ENCODE data around the gene FAM174C. TPM values are rescaled to one million over a fixed set of nuclear protein-coding genes. Genes with fewer than 3 reads are reported as not detected.
A peak's percentile ranks its signal among the peaks of the same experiment; 100 is the strongest.

The FAM174C gene
- total RNA-seq, 2 donors from 2014 or later = 41.8 to 114 TPM

DNA sequence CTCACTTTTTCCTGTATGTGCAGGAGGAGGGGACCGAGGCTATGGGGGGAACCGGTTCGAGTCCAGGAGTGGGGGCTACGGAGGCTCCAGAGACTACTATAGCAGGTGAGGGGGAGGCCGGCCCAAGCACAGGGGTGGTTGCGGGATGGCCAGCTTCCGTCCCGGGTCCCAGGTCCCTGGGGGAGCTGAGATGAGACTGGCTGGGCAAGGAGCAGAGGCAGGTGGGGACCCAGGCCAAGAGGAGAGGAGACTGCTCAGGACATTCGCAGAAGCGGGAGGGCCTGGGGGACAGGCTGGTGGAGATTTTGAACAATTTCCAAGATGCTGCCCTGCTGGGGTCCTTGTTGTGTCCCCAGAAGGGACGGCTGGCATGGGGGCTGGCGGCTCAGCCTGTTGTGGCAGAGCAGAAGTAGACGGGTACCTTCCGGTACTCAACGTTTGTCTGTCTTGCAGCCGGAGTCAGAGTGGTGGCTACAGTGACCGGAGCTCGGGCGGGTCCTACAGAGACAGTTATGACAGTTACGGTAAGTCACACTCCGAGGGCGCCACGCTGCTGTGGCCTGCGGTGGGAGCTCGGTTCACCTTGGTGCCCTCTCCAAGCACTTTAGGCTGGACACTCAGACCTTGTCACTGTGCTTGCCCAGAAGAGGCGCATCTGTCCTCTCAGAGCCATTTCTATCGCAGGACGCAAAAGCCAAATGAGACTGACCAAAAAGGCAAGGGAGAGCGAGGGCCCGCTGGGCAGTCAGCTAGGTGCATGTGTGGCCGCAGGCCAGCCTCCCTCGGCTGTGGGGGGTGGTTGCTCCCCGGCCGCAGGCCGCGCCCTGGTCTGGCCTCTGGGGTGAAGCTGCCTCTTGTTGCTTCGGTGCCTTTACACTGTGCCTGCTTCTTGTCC, 3.6 kb upstream of the FAM174C start:
- H3K27ac ChIP-seq = no peak overlapping the region
- no peaks in the 10 kb centered on the region for H3K27me3 ChIP-seq
- H3K4me3 ChIP-seq = no peak overlapping the region
- peaks cover 61% of the 10 kb centered on the region for H3K4me1 ChIP-seq
- intact Hi-C loops (cut with DNase I) = no loop called here
- H3K36me3 ChIP-seq = peaks cover 10% of the 10 kb centered on the region
- DNase-seq = no peak
- TF ChIP-seq, protein P1, sequence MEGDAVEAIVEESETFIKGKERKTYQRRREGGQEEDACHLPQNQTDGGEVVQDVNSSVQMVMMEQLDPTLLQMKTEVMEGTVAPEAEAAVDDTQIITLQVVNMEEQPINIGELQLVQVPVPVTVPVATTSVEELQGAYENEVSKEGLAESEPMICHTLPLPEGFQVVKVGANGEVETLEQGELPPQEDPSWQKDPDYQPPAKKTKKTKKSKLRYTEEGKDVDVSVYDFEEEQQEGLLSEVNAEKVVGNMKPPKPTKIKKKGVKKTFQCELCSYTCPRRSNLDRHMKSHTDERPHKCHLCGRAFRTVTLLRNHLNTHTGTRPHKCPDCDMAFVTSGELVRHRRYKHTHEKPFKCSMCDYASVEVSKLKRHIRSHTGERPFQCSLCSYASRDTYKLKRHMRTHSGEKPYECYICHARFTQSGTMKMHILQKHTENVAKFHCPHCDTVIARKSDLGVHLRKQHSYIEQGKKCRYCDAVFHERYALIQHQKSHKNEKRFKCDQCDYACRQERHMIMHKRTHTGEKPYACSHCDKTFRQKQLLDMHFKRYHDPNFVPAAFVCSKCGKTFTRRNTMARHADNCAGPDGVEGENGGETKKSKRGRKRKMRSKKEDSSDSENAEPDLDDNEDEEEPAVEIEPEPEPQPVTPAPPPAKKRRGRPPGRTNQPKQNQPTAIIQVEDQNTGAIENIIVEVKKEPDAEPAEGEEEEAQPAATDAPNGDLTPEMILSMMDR (IDR thresholded peaks at IDR 0.05) = no peak
- no peaks in the 10 kb centered on the region for H3K9me3 ChIP-seq
- H3K9ac ChIP-seq (ENCODE audit: low read depth in 2 of 2, low read length in 2 of 2) = peak overlapping the region in 1 of 2 donors; percentile 76

GRCh38 chr19:1272423-1273262, 2.7 kb upstream of the FAM174C start:
- TF ChIP-seq, protein P1 (IDR thresholded peaks at IDR 0.05) = no peak
- no peaks in the 10 kb centered on the region for H3K9me3 ChIP-seq
- DNase-seq = no peak
- H3K9ac ChIP-seq (ENCODE audit: low read depth in 2 of 2, low read length in 2 of 2) = peak overlapping the region in 1 of 2 donors; percentile 76
- intact Hi-C loops (cut with DNase I) = no loop called here
- peak overlapping the region; percentile 2 for H3K4me3 ChIP-seq
- peaks cover 10% of the 10 kb centered on the region for H3K36me3 ChIP-seq
- peak overlapping the region; percentile 27 for H3K27ac ChIP-seq
- peaks cover 57% of the 10 kb centered on the region for H3K4me1 ChIP-seq
- no peaks in the 10 kb centered on the region for H3K27me3 ChIP-seq

GRCh38 chr19:1273263-1274041, 1.9 kb upstream of the FAM174C start:
- peak overlapping the region in 1 of 2 donors; percentile 76 for H3K9ac ChIP-seq (ENCODE audit: low read depth in 2 of 2, low read length in 2 of 2)
- H3K9me3 ChIP-seq = no peaks in the 10 kb centered on the region
- H3K4me1 ChIP-seq = peaks cover 49% of the 10 kb centered on the region
- H3K27ac ChIP-seq = peak overlapping the region; percentile 27
- DNase-seq = no peak
- H3K27me3 ChIP-seq = no peaks in the 10 kb centered on the region
- intact Hi-C loops (cut with DNase I) = no loop called here
- H3K4me3 ChIP-seq = peak overlapping the region; percentile 2
- H3K36me3 ChIP-seq = peaks cover 10% of the 10 kb centered on the region
- TF ChIP-seq, protein P1 (IDR thresholded peaks at IDR 0.05) = no peak

GRCh38 chr19:1274081-1274851, 1.1 kb upstream of the FAM174C start:
- peaks cover 45% of the 10 kb centered on the region for H3K4me1 ChIP-seq
- TF ChIP-seq, protein P1 (IDR thresholded peaks at IDR 0.05) = no peak
- intact Hi-C loops (cut with DNase I) = no loop called here
- H3K27ac ChIP-seq = peak overlapping the region; percentile 99
- H3K4me3 ChIP-seq = peak overlapping the region; percentile 67
- H3K9ac ChIP-seq (ENCODE audit: low read depth in 2 of 2, low read length in 2 of 2) = peak overlapping the region; percentile 55 to 98
- H3K27me3 ChIP-seq = no peaks in the 10 kb centered on the region
- DNase-seq = no peak
- no peaks in the 10 kb centered on the region for H3K9me3 ChIP-seq
- peaks cover 10% of the 10 kb centered on the region for H3K36me3 ChIP-seq

All from colonic mucosa (tissue), 4 donors.